ENCODE results near the gene SMARCC2.
"Not testable (repeated sequence)": the region's sequence is repeated elsewhere in the genome, so short reads cannot be mapped to it uniquely, and the experiment has no call there.

Gene SMARCC2

DNA sequence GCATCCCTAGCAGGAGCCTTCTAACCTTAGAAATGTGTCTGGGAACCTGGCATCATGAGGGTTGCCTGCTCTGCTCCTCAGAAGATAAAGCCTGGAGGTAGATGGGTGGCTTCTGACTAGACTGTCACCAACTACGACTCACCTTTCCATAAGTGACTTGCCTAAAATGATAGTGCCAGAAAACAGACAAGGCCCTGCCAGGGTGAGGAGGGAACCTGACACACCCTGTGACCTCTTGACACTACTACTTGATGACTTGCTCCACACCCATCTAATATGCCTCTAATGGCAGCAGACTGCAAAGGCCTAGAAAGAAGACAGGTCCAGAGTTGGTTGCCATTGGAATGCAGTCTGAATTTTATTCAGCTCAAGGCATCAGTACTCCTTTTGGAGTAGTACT, 23.1 kb upstream of the SMARCC2 start:
- peaks cover 59% of the 10 kb centered on the region for H3K36me3 ChIP-seq (ENCODE audit: control insufficient read depth, insufficient read depth, low read length)

DNA sequence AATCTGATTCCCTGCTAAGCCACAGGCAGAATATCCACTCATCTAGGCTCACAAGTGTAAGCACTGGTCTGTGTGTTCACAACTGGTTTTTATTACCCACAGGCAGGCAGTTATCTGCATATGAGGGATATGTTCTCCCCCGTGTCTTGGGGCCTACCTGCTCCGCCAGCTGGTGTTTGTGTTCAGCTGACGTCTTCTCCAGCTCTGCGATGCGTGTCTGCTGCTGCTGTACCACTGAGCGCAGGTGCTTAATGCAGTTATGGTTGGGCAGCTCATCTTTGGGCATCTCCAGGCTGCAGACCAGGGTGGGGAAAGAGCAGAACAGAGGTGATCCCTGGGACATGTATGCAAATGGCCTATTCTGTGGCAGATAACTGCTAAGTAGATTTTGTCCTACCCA, 18.7 kb upstream of the SMARCC2 start:
- Histone ChIP-seq H3K36me3 (ENCODE audit: control insufficient read depth, insufficient read depth, low read length) (peaks cover 65% of the 10 kb centered on the region), H3K4me3 (ENCODE audit: insufficient read depth, low read depth, low read length) (no peak overlapping the region), H3K27ac (ENCODE audit: insufficient read depth, low read depth, low read length, poor library complexity, severe bottlenecking) (no peak overlapping the region), H3K27me3 (ENCODE audit: control insufficient read depth, insufficient read depth, low read length, poor library complexity, severe bottlenecking) (no peaks in the 10 kb centered on the region), H3K9me3 (ENCODE audit: control insufficient read depth, low read length) (no peaks in the 10 kb centered on the region), H3K4me1 (ENCODE audit: control insufficient read depth, insufficient read depth, low read length) (no peaks in the 10 kb centered on the region)
- WGBS, 2 experiments = 96 to 98% methylated on average over 6 of the region's 6 CpGs

More for the DNA sequence above, 23.1 kb upstream of the SMARCC2 start:
- Histone ChIP-seq H3K4me3 (ENCODE audit: insufficient read depth, low read depth, low read length) (no peak overlapping the region), H3K9me3 (ENCODE audit: control insufficient read depth, low read length) (no peaks in the 10 kb centered on the region), H3K27me3 (ENCODE audit: control insufficient read depth, insufficient read depth, low read length, poor library complexity, severe bottlenecking) (no peaks in the 10 kb centered on the region), H3K4me1 (ENCODE audit: control insufficient read depth, insufficient read depth, low read length) (no peaks in the 10 kb centered on the region), H3K27ac (ENCODE audit: insufficient read depth, low read depth, low read length, poor library complexity, severe bottlenecking) (no peak overlapping the region)
- WGBS, 2 experiments = 92 to 94% methylated on average over 1 of the region's 1 CpG

DNA sequence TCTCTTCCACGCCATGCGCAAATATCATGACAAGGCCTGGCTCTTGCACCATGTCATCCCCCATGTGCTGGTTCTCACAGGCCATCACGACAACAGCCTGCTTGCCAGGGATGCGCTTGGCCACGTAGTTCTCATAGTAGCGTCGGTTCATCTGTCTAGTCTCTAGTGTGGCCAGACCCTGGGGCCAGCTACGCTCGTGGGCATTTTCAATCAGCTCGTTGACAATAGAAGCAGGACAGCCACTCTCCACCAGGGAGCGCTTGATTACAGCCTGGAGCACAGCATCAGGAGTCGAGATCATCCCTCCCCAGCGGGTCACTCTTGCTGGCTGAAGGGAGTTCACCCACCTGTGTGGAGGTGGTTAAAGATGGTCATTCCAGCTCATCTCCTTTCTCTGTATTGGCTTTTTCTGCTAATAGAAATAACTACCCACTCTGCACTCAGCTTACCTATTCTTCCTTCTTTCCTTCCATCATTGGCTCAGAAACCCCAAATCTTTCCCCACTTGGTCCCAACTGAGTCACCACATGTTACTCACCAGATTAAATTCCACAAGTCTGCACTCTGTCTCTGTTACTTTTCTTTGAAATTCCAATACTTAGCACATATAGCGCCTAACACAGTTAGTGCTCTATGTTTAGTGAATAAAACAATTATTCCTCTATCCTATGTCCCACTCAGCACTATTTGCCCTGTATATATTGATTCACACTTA, 17.3 kb upstream of the SMARCC2 start:
- peaks cover 55% of the 10 kb centered on the region for H3K36me3 ChIP-seq (ENCODE audit: control insufficient read depth, insufficient read depth, low read length)

DNA sequence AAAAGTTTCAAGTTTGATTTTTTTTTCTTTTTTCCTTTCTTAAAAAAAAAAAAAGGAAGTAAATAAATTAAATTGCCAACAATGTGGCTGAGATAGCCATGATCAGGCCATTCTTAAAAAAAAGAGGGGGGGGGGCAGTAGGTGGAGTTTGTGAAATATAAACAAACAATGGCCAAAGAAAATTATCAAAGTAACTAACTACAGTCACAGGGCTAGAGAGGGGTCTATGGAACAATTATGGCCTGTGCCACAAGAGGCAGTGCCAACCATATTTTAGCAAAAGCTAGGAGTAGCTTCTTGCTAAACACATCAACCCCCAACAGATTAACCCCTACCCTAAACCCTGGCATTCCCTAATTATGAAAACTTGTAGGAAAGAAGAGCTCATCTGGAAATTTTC, 16.2 kb upstream of the SMARCC2 start:
- Histone ChIP-seq H3K4me1 (ENCODE audit: control insufficient read depth, insufficient read depth, low read length) (no peaks in the 10 kb centered on the region), H3K4me3 (ENCODE audit: insufficient read depth, low read depth, low read length) (no peak overlapping the region), H3K9me3 (ENCODE audit: control insufficient read depth, low read length) (no peaks in the 10 kb centered on the region), H3K36me3 (ENCODE audit: control insufficient read depth, insufficient read depth, low read length) (peaks cover 51% of the 10 kb centered on the region), H3K27ac (ENCODE audit: insufficient read depth, low read depth, low read length, poor library complexity, severe bottlenecking) (no peak overlapping the region), H3K27me3 (ENCODE audit: control insufficient read depth, insufficient read depth, low read length, poor library complexity, severe bottlenecking) (no peaks in the 10 kb centered on the region)

More for the DNA sequence above, 17.3 kb upstream of the SMARCC2 start:
- Histone ChIP-seq H3K27ac (ENCODE audit: insufficient read depth, low read depth, low read length, poor library complexity, severe bottlenecking) (no peak overlapping the region), H3K9me3 (ENCODE audit: control insufficient read depth, low read length) (no peaks in the 10 kb centered on the region), H3K27me3 (ENCODE audit: control insufficient read depth, insufficient read depth, low read length, poor library complexity, severe bottlenecking) (no peaks in the 10 kb centered on the region), H3K4me3 (ENCODE audit: insufficient read depth, low read depth, low read length) (no peak overlapping the region), H3K4me1 (ENCODE audit: control insufficient read depth, insufficient read depth, low read length) (no peaks in the 10 kb centered on the region)
- WGBS, 2 experiments = 80 to 82% methylated on average over 14 of the region's 14 CpGs

DNA sequence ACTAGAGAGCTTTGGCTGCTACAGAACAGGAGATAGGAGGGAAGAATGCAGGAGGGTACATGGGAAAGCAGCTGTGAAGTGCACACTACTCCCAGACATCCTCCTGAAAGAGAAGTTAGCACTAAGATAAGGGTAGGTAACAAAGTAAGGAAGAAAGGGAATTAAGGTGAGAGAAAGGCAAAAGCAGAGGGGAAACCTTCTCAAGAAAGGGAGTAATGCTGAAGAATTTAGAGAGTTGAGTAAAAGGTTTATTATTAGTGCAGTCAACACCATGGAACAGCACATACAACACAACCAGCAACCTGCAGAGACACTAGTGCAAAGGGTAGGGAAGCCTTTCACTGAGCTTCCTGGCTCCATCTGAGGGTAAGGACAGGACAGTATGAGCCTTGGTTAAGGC, 15.0 kb upstream of the SMARCC2 start:
- H3K36me3 ChIP-seq (ENCODE audit: control insufficient read depth, insufficient read depth, low read length) = peaks cover 41% of the 10 kb centered on the region
- H3K4me1 ChIP-seq (ENCODE audit: control insufficient read depth, insufficient read depth, low read length) = no peaks in the 10 kb centered on the region

DNA sequence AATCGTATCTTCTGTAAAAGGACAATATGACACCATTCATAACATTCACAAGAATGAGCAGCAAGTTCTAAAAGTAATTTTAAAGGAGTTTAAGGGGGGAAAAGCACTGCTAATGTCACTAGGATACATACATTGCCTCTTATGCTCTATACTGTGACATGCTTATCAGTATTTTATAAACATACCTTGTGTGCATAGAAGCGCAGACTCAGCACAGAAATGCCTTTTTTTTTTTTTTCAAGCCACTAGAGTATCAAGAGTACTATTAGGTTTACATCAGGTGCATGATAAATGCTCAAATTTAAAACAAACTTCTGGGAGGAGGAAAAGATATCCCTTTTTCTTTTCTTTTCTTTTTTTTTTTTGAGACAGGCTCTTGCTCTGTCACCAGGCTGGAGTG, 13.6 kb upstream of the SMARCC2 start:
- WGBS, 2 experiments = 88 to 95% methylated on average over 1 to 2 of the region's 2 CpGs
- Histone ChIP-seq H3K27ac (ENCODE audit: insufficient read depth, low read depth, low read length, poor library complexity, severe bottlenecking) (no peak overlapping the region), H3K9me3 (ENCODE audit: control insufficient read depth, low read length) (no peaks in the 10 kb centered on the region), H3K27me3 (ENCODE audit: control insufficient read depth, insufficient read depth, low read length, poor library complexity, severe bottlenecking) (no peaks in the 10 kb centered on the region), H3K4me3 (ENCODE audit: insufficient read depth, low read depth, low read length) (no peak overlapping the region), H3K4me1 (ENCODE audit: control insufficient read depth, insufficient read depth, low read length) (no peaks in the 10 kb centered on the region), H3K36me3 (ENCODE audit: control insufficient read depth, insufficient read depth, low read length) (peaks cover 30% of the 10 kb centered on the region)

More for the DNA sequence above, 15.0 kb upstream of the SMARCC2 start:
- no peaks in the 10 kb centered on the region for H3K9me3 ChIP-seq (ENCODE audit: control insufficient read depth, low read length)
- no peaks in the 10 kb centered on the region for H3K27me3 ChIP-seq (ENCODE audit: control insufficient read depth, insufficient read depth, low read length, poor library complexity, severe bottlenecking)
- no peak overlapping the region for H3K4me3 ChIP-seq (ENCODE audit: insufficient read depth, low read depth, low read length)
- no peak overlapping the region for H3K27ac ChIP-seq (ENCODE audit: insufficient read depth, low read depth, low read length, poor library complexity, severe bottlenecking)

DNA sequence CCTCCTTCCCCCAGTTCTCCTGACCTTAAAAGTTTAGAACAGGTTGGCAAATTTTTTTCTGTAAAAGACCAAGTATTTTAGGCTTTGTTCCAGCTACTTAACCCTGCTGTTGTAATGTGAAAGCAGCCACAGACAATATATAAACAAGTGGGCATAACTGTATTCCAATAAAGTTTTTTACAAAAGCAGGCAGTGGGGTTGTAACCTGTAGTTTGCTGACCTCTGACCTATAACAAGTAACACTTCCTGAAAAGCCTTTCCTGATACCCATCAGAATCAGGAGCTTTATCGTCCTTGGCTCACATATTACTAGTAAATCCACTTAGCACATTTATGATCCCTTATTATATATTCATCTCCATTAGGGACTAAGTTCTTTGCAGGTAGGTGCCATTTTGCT, 13.1 kb upstream of the SMARCC2 start:
- Histone ChIP-seq H3K27me3 (ENCODE audit: control insufficient read depth, insufficient read depth, low read length, poor library complexity, severe bottlenecking) (no peaks in the 10 kb centered on the region), H3K4me3 (ENCODE audit: insufficient read depth, low read depth, low read length) (no peak overlapping the region), H3K9me3 (ENCODE audit: control insufficient read depth, low read length) (no peaks in the 10 kb centered on the region), H3K36me3 (ENCODE audit: control insufficient read depth, insufficient read depth, low read length) (peaks cover 25% of the 10 kb centered on the region), H3K27ac (ENCODE audit: insufficient read depth, low read depth, low read length, poor library complexity, severe bottlenecking) (no peak overlapping the region), H3K4me1 (ENCODE audit: control insufficient read depth, insufficient read depth, low read length) (no peaks in the 10 kb centered on the region)
- WGBS, 2 experiments = 79 to 89% methylated on average over 1 of the region's 1 CpG

DNA sequence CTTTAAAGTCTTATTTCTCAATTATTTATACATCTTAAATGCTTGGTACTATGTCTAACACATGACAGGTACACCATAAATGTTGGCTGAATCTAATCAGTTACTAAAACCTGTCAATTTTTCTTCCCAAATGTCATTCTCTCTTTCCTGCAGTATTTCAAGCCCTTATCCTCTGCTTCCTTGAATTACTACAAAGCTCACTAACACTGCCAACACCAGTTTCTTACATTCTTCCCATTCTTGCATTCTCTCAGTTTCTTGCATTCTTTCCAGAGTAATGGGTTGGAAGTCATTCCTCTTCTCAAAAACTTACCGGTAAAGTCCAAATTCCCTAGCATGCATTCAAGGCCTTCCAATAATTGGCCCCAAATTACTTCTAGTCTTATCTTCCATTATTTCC, 9.6 kb upstream of the SMARCC2 start:
- no peaks in the 10 kb centered on the region for H3K27me3 ChIP-seq (ENCODE audit: control insufficient read depth, insufficient read depth, low read length, poor library complexity, severe bottlenecking)
- H3K27ac ChIP-seq (ENCODE audit: insufficient read depth, low read depth, low read length, poor library complexity, severe bottlenecking) = no peak overlapping the region
- 82 to 86% methylated on average over 1 of the region's 1 CpG for WGBS, 2 experiments
- no peaks in the 10 kb centered on the region for H3K9me3 ChIP-seq (ENCODE audit: control insufficient read depth, low read length)
- no peaks in the 10 kb centered on the region for H3K36me3 ChIP-seq (ENCODE audit: control insufficient read depth, insufficient read depth, low read length)
- H3K4me3 ChIP-seq (ENCODE audit: insufficient read depth, low read depth, low read length) = no peak overlapping the region
- no peaks in the 10 kb centered on the region for H3K4me1 ChIP-seq (ENCODE audit: control insufficient read depth, insufficient read depth, low read length)

DNA sequence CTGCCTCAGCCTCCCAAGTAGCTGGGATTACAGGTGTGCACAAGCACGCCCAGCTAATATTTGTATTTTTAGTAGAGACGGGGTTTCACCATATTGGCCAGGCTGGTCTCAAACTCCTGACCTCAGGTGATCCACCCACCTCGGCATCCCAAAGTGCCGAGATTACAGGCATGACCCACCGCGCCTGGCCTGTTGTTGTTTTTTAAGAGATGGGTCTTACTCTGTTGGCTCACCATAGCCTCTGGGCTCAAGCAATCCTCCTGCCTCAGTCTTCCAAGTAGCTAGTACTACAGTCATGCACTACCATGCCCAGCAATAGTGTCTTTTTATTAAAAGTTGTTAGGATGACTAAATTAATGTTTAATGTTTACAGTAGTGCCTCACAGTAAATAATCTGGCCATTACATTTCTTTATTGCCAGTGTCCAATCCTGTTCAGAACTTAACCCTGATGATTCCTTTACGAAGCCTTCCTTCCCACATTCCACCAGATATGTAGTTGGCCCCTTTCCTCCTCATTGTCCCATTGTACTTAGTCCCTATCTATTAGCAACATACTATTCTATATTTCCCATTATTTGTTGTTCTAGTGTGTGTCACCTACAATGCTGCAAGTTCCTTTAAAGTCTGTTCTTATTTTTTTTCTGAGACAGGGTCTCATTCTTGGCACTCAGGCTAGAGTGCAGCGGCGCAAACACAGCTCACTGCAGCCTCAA, 8.8 kb upstream of the SMARCC2 start:
- Histone ChIP-seq H3K4me1 (ENCODE audit: control insufficient read depth, insufficient read depth, low read length) (no peaks in the 10 kb centered on the region), H3K36me3 (ENCODE audit: control insufficient read depth, insufficient read depth, low read length) (no peaks in the 10 kb centered on the region), H3K27me3 (ENCODE audit: control insufficient read depth, insufficient read depth, low read length, poor library complexity, severe bottlenecking) (no peaks in the 10 kb centered on the region), H3K27ac (ENCODE audit: insufficient read depth, low read depth, low read length, poor library complexity, severe bottlenecking) (no peak overlapping the region), H3K9me3 (ENCODE audit: control insufficient read depth, low read length) (no peaks in the 10 kb centered on the region), H3K4me3 (ENCODE audit: insufficient read depth, low read depth, low read length) (no peak overlapping the region)
- 94 to 95% methylated on average over 9 of the region's 9 CpGs for WGBS, 2 experiments

DNA sequence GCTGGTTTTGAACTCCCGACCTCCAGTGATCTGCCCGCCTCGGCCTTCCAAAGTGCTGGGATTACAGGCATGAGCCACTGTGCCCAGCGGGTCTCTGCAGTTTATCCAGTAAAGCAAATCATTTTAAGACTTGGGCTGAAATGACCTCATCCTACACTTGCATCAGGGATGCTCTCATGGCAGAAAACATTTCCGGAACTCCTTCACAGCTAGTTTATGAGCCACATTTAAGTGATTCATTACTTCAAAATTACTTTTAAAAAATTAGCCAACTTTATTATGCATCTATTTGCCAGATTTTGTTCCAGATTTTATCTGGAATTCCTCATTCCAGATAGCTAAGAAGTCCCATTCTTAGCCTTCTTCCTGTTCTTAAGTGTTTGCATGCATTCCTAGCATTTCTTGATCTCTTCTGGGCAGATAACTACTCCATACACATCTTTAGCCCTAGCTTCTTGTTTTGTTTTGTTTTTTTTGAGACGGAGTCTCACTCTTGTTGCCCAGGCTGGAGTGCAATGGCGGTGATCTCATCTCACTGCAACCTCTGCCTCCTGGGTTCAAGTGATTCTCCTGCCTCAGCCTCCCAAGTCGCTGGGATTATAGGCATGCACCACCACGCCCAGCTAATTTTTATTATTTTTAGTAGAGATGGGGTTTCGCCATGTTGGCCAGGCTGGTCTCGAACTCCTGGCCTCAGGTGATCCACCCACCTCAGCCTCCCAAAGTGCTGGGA, 7.7 kb upstream of the SMARCC2 start:
- not testable (repeated sequence) for H3K4me3 ChIP-seq (ENCODE audit: insufficient read depth, low read depth, low read length); H3K27me3 ChIP-seq (ENCODE audit: control insufficient read depth, insufficient read depth, low read length, poor library complexity, severe bottlenecking); H3K27ac ChIP-seq (ENCODE audit: insufficient read depth, low read depth, low read length, poor library complexity, severe bottlenecking); H3K4me1 ChIP-seq (ENCODE audit: control insufficient read depth, insufficient read depth, low read length); H3K9me3 ChIP-seq (ENCODE audit: control insufficient read depth, low read length); H3K36me3 ChIP-seq (ENCODE audit: control insufficient read depth, insufficient read depth, low read length)
- WGBS, 2 experiments = 93 to 94% methylated on average over 11 of the region's 11 CpGs

Measured in ectodermal cell (in vitro differentiated cells).